Hypothalamus (tissue), 51 donors: ENCODE measurements around the gene TENT4A.

ENCODE experiments used
- DNase-seq, 51 donors: peaks; one replicate each; lab custom pipeline; 2025; lab: John Stamatoyannopoulos, UW

Gene TENT4A

GRCh38 chr5:6730807-6731206, 17.6 kb downstream of the TENT4A start:
- DNase-seq: no peak

- no peak for DNase-seq
Observed at GRCh38 chr5:6731465-6732237, 18.4 kb downstream of the TENT4A start.

GRCh38 chr5:6732634-6733410, 19.6 kb downstream of the TENT4A start:
- peak in 21 of 51 donors; percentile 18 to 50 (median 34) for DNase-seq

GRCh38 chr5:6733411-6734242, 20.4 kb downstream of the TENT4A start:
- DNase-seq: no peak

GRCh38 chr5:6734243-6734700, 21.0 kb downstream of the TENT4A start:
- DNase-seq: peak in 2 of 51 donors; percentile 16 to 18

- DNase-seq: no peak
Observed at GRCh38 chr5:6734781-6735180, 21.5 kb downstream of the TENT4A start.

- DNase-seq: no peak
Observed at GRCh38 chr5:6736106-6736505, 22.9 kb downstream of the TENT4A start.

- no peak for DNase-seq
Observed at GRCh38 chr5:6736524-6737042, 23.4 kb downstream of the TENT4A start.

GRCh38 chr5:6737043-6737941, 24.1 kb downstream of the TENT4A start:
- no peak for DNase-seq

GRCh38 chr5:6739603-6740002, 26.4 kb downstream of the TENT4A start:
- DNase-seq: no peak

- no peak for DNase-seq
Observed at GRCh38 chr5:6740586-6741150, 27.4 kb downstream of the TENT4A start.

- no peak for DNase-seq
Observed at GRCh38 chr5:6742081-6742758, 29.0 kb downstream of the TENT4A start.

- DNase-seq: no peak
Observed at GRCh38 chr5:6743161-6743560, 29.9 kb downstream of the TENT4A start.

GRCh38 chr5:6744841-6745705, 31.8 kb downstream of the TENT4A start:
- DNase-seq: peak in 1 of 51 donors; percentile 13

GRCh38 chr5:6745706-6746222, 32.5 kb downstream of the TENT4A start:
- DNase-seq: peak in 2 of 51 donors; percentile 18 to 23

GRCh38 chr5:6746244-6746643, 33.0 kb downstream of the TENT4A start:
- no peak for DNase-seq

GRCh38 chr5:6747103-6747502, 33.9 kb downstream of the TENT4A start:
- no peak for DNase-seq
